Coronary artery (tissue), 2 donors: ENCODE measurements around the gene CDK16.

ENCODE experiments used
- DNase-seq: peaks from one replicate; pipeline ENCODE4 v3.0.0-alpha.2; 2017; ENCODE audit warnings: low spot score
- H3K27ac ChIP-seq, 2 donors: fragments of 200-600 bp; sonication (generic); one replicate each; pipeline ENCODE4 v1.5.1; 2016 to 2019
- H3K4me3 ChIP-seq: fragments of 200-600 bp; sonication (generic); 2 replicates; pipeline ENCODE4 v1.5.1; 2016; ENCODE audit warnings: mild to moderate bottlenecking, moderate library complexity
- TF ChIP-seq, protein P1 (sequence below): fragments of 200-600 bp; sonication (generic); IDR thresholded peaks from one replicate; pipeline ENCODE4 v1.5.1; 2019; ENCODE audit warnings: antibody characterized with exemption

CDK16 gene

GRCh38 chrX:47232803-47233332, 14.4 kb downstream of the CDK16 start, which contains the start of gene USP11:
Gene USP11 (plus strand): TSS chrX:47233009. CDS start chrX:47233044, 35 bp downstream.
- peak within 1 kb of the TSS; percentile 82 for H3K4me3 ChIP-seq
- peak; percentile 78 for DNase-seq
- TF ChIP-seq, protein P1, sequence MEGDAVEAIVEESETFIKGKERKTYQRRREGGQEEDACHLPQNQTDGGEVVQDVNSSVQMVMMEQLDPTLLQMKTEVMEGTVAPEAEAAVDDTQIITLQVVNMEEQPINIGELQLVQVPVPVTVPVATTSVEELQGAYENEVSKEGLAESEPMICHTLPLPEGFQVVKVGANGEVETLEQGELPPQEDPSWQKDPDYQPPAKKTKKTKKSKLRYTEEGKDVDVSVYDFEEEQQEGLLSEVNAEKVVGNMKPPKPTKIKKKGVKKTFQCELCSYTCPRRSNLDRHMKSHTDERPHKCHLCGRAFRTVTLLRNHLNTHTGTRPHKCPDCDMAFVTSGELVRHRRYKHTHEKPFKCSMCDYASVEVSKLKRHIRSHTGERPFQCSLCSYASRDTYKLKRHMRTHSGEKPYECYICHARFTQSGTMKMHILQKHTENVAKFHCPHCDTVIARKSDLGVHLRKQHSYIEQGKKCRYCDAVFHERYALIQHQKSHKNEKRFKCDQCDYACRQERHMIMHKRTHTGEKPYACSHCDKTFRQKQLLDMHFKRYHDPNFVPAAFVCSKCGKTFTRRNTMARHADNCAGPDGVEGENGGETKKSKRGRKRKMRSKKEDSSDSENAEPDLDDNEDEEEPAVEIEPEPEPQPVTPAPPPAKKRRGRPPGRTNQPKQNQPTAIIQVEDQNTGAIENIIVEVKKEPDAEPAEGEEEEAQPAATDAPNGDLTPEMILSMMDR: no peak
- H3K27ac ChIP-seq: peak within 1 kb of the TSS; percentile 94 to 98

- peak; percentile 96 for DNase-seq
- peak overlapping the region; percentile 82 for H3K4me3 ChIP-seq
- TF ChIP-seq, protein P1: no peak
- peak overlapping the region; percentile 94 to 98 for H3K27ac ChIP-seq
Observed at GRCh38 chrX:47233333-47234113, 15.0 kb downstream of the CDK16 start.

GRCh38 chrX:47234583-47234982, 16.1 kb downstream of the CDK16 start:
- peak overlapping the region in 1 of 2 donors; percentile 94 for H3K27ac ChIP-seq
- TF ChIP-seq, protein P1: no peak
- no peak for DNase-seq
- H3K4me3 ChIP-seq: peak overlapping the region; percentile 82

- peak overlapping the region; percentile 30 to 33 for H3K27ac ChIP-seq
Observed at GRCh38 chrX:47235691-47236103, 17.2 kb downstream of the CDK16 start.

DNA sequence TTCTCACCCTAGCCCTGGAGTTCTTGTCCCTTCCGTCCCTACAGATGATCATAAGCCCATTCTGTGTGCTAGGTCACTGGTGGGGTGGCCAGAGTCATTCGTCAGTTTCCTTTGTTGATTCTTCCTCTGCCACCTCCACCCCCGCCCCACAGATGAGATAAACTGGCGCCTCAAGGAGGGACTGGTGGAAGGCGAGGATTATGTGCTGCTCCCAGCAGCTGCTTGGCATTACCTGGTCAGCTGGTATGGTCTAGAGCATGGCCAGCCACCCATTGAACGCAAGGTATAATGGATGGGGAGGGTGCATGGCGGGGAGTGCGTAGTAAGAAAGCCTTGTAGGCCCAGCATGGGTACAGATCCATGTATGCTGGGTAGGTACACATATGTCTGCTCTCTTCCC, 20.7 kb downstream of the CDK16 start:
- TF ChIP-seq, protein P1: no peak
- H3K27ac ChIP-seq: no peak overlapping the region

More at GRCh38 chrX:47235691-47236103, 17.2 kb downstream of the CDK16 start:
- TF ChIP-seq, protein P1: no peak
- H3K4me3 ChIP-seq: no peak overlapping the region
- DNase-seq: no peak

DNA sequence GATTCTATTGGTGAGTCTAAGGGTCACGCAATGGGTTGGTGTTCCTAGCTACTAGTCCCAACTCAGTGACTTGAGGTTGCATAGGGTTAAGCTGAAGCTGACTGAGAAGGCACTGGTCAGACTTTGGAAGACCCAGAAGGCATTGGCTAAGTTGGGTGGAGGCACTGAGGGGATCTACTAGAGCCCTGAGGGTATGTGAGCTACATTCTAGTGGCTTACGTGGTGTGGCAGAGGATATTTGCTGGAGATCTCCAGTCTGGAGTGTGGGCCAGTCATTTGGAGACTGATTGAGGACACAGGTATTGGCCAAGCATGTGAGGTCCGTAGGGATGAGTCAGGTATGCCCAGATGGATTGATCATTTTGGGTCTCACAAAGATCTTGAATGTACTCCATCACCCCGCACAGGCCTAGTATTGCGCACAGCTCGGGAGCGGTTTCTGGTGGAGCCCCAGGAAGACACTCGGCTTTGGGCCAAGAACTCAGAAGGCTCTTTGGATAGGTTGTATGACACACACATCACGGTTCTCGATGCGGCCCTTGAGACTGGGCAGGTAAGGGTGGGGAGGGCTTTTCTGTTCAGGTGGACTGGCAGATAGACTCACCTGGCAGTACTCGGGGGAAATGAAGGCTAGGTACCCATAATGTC, 21.5 kb downstream of the CDK16 start:
- Histone ChIP-seq H3K4me3 (no peak overlapping the region), H3K27ac (no peak overlapping the region)
- TF ChIP-seq, protein P1: no peak
- DNase-seq: peak; percentile 52

More for the DNA sequence above, 20.7 kb downstream of the CDK16 start:
- DNase-seq: peak; percentile 64
- no peak overlapping the region for H3K4me3 ChIP-seq
